SK-N-SH (cell line): ENCODE results near the gene ABCA7. TPM values are rescaled to one million over a fixed set of nuclear protein-coding genes. Genes with fewer than 3 reads are reported as not detected.

ENCODE experiments used
- CTCF ChIA-PET: fragments of 300-600, 350-600 bp; formaldehyde crosslinking; extraction: SDS; loops from one replicate; lab custom pipeline; 2021; lab: Yijun Ruan, JAX
- POLR2A ChIA-PET: fragments of 350-600 bp; sonication (Branson Sonifier 250); formaldehyde crosslinking; extraction: SDS; loops from one replicate; lab custom pipeline; 2020; ENCODE audit warnings: antibody characterized with exemption, inconsistent platforms; lab: Yijun Ruan, JAX
- DNase-seq: peaks from one replicate; pipeline ENCODE4 v3.0.0; 2012
- H2AFZ ChIP-seq: fragments of 200-600 bp; sonication (generic); 2 replicates; pipeline ENCODE4 v1.8.1; 2016; ENCODE audit warnings: antibody characterized with exemption, mild to moderate bottlenecking, low read depth
- H3F3A ChIP-seq: fragments of 200-600 bp; sonication (generic); replicated peaks from 2 replicates; pipeline ENCODE3; 2016; ENCODE audit warnings: antibody characterized with exemption, mild to moderate bottlenecking; ENCODE audit not compliant: insufficient read depth
- H3K27ac ChIP-seq, 2 experiments: fragments of 200-500 bp in 1 of 2; fragments of 200-600 bp in 1 of 2; sonication (Bioruptor generic) in 1 of 2; sonication (generic), shearing (Covaris generic) in 1 of 2; 2 replicates each; pipeline versions ENCODE4 v1.5.1 to v1.6.1; 2014 to 2016; ENCODE audit warnings: low read depth in 2 of 2, inconsistent platforms in 1 of 2, low read length in 1 of 2, mild to moderate bottlenecking in 1 of 2, mixed read lengths in 1 of 2
- H3K27me3 ChIP-seq: fragments of 200-600 bp; sonication (generic), shearing (Covaris generic); 2 replicates; pipeline ENCODE4 v1.6.1; 2016; ENCODE audit warnings: mixed run types; ENCODE audit not compliant: insufficient read depth
- H3K36me3 ChIP-seq, 2 experiments: fragments of 200-500 bp in 1 of 2; fragments of 200-600 bp in 1 of 2; sonication (Bioruptor generic) in 1 of 2; sonication (generic) in 1 of 2; replicated peaks in 1 of 2; 2 replicates each; pipeline versions ENCODE3 to v1.5.1; 2014 to 2016; ENCODE audit warnings: low read length in 1 of 2, mild to moderate bottlenecking in 1 of 2; ENCODE audit not compliant: insufficient read depth in 2 of 2, control insufficient read depth in 1 of 2
- H3K4me1 ChIP-seq, 2 experiments: fragments of 200-500 bp in 1 of 2; fragments of 200-600 bp in 1 of 2; sonication (Bioruptor generic) in 1 of 2; sonication (generic), shearing (Covaris generic) in 1 of 2; 2 replicates each; pipeline versions ENCODE4 v1.5.1 to v1.6.1; 2014 to 2016; ENCODE audit warnings: low read depth in 1 of 2, low read length in 1 of 2, mixed run types in 1 of 2; ENCODE audit not compliant: insufficient read depth in 2 of 2, control insufficient read depth in 1 of 2
- H3K4me2 ChIP-seq: fragments of 200-600 bp; sonication (generic), shearing (Covaris generic); 2 replicates; pipeline ENCODE4 v1.6.1; 2017; ENCODE audit warnings: mixed run types
- H3K4me3 ChIP-seq, 2 experiments: fragments of 200-500 bp in 1 of 2; fragments of 200-600 bp in 1 of 2; sonication (Bioruptor generic) in 1 of 2; sonication (generic), shearing (Covaris generic) in 1 of 2; 2 replicates each; pipeline versions ENCODE4 v1.5.1 to v1.8.1; 2014 to 2016; ENCODE audit warnings: low read depth in 2 of 2, inconsistent platforms in 1 of 2, low read length in 1 of 2, mild to moderate bottlenecking in 1 of 2, mixed read lengths in 1 of 2, moderate library complexity in 1 of 2
- H3K79me2 ChIP-seq: fragments of 200-600 bp; sonication (generic); 2 replicates; pipeline ENCODE4 v1.8.1; 2017; ENCODE audit warnings: mild to moderate bottlenecking; ENCODE audit not compliant: insufficient read depth
- H3K9ac ChIP-seq: fragments of 200-600 bp; sonication (generic); 2 replicates; pipeline ENCODE4 v1.6.1; 2017; ENCODE audit warnings: mixed run types
- H3K9me2 ChIP-seq: fragments of 200-600 bp; sonication (generic); 2 replicates; pipeline ENCODE4 v1.6.1; 2017; ENCODE audit warnings: mixed run types
- H3K9me3 ChIP-seq: fragments of 200-600 bp; sonication (generic); 2 replicates; pipeline ENCODE4 v1.6.1; 2017; ENCODE audit warnings: mixed run types, mild to moderate bottlenecking, moderate library complexity
- H4K20me1 ChIP-seq: fragments of 200-600 bp; sonication (generic); 2 replicates; pipeline ENCODE4 v1.6.1; 2017; ENCODE audit warnings: mild to moderate bottlenecking, mixed run types; ENCODE audit not compliant: insufficient read depth
- CHD2 ChIP-seq: fragments of 150-350 bp; IDR thresholded peaks from 2 replicates; pipeline ENCODE4 v1.6.1; 2018; ENCODE audit warnings: low read length; ENCODE audit not compliant: partially characterized antibody
- ELF1 ChIP-seq: IDR thresholded peaks from 2 replicates; pipeline ENCODE4 v1.4.0; 2012
- EP300 ChIP-seq, 2 experiments: IDR thresholded peaks; 2 replicates each; pipeline versions ENCODE4 v1.4.0 to v1.6.1; 2012; ENCODE audit warnings: borderline replicate concordance in 1 of 2, low read depth in 1 of 2, low read length in 1 of 2
- FOSL2 ChIP-seq: IDR thresholded peaks from 2 replicates; pipeline ENCODE4 v1.4.0; 2012; ENCODE audit warnings: low read depth, mild to moderate bottlenecking, moderate library complexity, borderline replicate concordance
- FOXJ3 ChIP-seq: sonication (generic); formaldehyde crosslinking; IDR thresholded peaks from 2 replicates; pipeline ENCODE4 v1.5.1; 2020; ENCODE audit warnings: mild to moderate bottlenecking, missing genetic modification reagents
- GATA2 ChIP-seq: sonication (generic); formaldehyde crosslinking; IDR thresholded peaks from 2 replicates; pipeline ENCODE4 v1.5.0; 2020; ENCODE audit warnings: mild to moderate bottlenecking, missing genetic modification reagents
- MAX ChIP-seq: IDR thresholded peaks from 2 replicates; pipeline ENCODE4 v1.4.0; 2012; ENCODE audit warnings: low read depth
- MXI1 ChIP-seq: IDR thresholded peaks from 2 replicates; pipeline ENCODE4 v1.6.1; 2012; ENCODE audit warnings: mild to moderate bottlenecking, low read depth, low read length, improper control_type of control experiment
- NFIC ChIP-seq: IDR thresholded peaks from 2 replicates; pipeline ENCODE4 v1.4.0; 2012; ENCODE audit warnings: borderline replicate concordance
- PBX3 ChIP-seq: IDR thresholded peaks from 2 replicates; pipeline ENCODE4; 2012
- RAD21 ChIP-seq: IDR thresholded peaks from 2 replicates; pipeline ENCODE4 v1.6.1; 2012; ENCODE audit warnings: mild to moderate bottlenecking, low read length
- RCOR1 ChIP-seq: fragments of 150-350 bp; IDR thresholded peaks from 2 replicates; pipeline ENCODE4 v1.6.1; 2017; ENCODE audit warnings: antibody characterized with exemption, low read length
- REST ChIP-seq: IDR thresholded peaks from 2 replicates; pipeline ENCODE4 v1.6.1; 2012; ENCODE audit warnings: mild to moderate bottlenecking, low read depth, low read length, moderate library complexity
- RFX5 ChIP-seq: IDR thresholded peaks from 2 replicates; pipeline ENCODE4 v1.6.1; 2012; ENCODE audit warnings: mild to moderate bottlenecking, improper control_type of control experiment, low read length
- RXRA ChIP-seq: IDR thresholded peaks from 2 replicates; pipeline ENCODE4 v1.4.0; 2012; ENCODE audit warnings: low read depth, mild to moderate bottlenecking, borderline replicate concordance
- SIN3A ChIP-seq: IDR thresholded peaks from 2 replicates; pipeline ENCODE4 v1.6.1; 2012; ENCODE audit warnings: low read depth, mild to moderate bottlenecking, low read length, moderate library complexity, borderline replicate concordance
- SMC3 ChIP-seq: IDR thresholded peaks from 2 replicates; pipeline ENCODE4 v1.6.1; 2012; ENCODE audit warnings: low read depth, low read length, improper control_type of control experiment
- TAF1 ChIP-seq: IDR thresholded peaks from 2 replicates; pipeline ENCODE4 v1.6.1; 2012; ENCODE audit warnings: low read depth, mild to moderate bottlenecking, low read length, moderate library complexity, borderline replicate concordance
- TEAD4 ChIP-seq: IDR thresholded peaks from 2 replicates; pipeline ENCODE4 v1.4.0; 2012; ENCODE audit warnings: mild to moderate bottlenecking, borderline replicate concordance; ENCODE audit not compliant: insufficient read depth
- USF2 ChIP-seq: fragments of 150-350 bp; IDR thresholded peaks from 2 replicates; pipeline ENCODE4 v1.6.1; 2017; ENCODE audit warnings: antibody characterized with exemption, low read length, low read depth, borderline replicate concordance
- WGBS: methylation state at CpG from one replicate; pipeline ENCODE4 v1.1.6; 2017; ENCODE audit warnings: low lambda C conversion rate; 5-methylcytosine and 5-hydroxymethylcytosine counted together
- polyA plus RNA-seq, 3 experiments: library from polyadenylated mRNA; depleted of rRNA; stranded (reverse); fragments of >200 nt; gene quantifications; 2 replicates each; pipeline ENCODE4 v1.2.3, GENCODE V29; 2012

The ABCA7 gene
- polyA plus RNA-seq, 1 of the 3 experiments (the other 2 are of a cell fraction), result 7.8 TPM

GRCh38 chr19:1079566-1080111 is 39.7 kb downstream of the ABCA7 start:
- H3K4me1 ChIP-seq, result peaks cover 0 to 22% of the 10 kb centered on the region in 2 experiments; a peak in 2 of 4 replicates
- no peaks in the 10 kb centered on the region for H4K20me1 ChIP-seq
- H2AFZ ChIP-seq, result no peak overlapping the region
- no peaks in the 10 kb centered on the region for H3K9me3 ChIP-seq
- no peaks in the 10 kb centered on the region for H3K9me2 ChIP-seq
- peaks cover 5% of the 10 kb centered on the region for H3F3A ChIP-seq
- CTCF ChIA-PET, result interaction anchor here (1.0 to 3.2 kb wide), 10 partner anchors 8 to 187 kb away, joined by 3 to 24 read pairs (median 3); partner anchors contain the start of genes ARHGAP45, CNN2 and RNU6-2
- TF ChIP-seq TEAD4 (no peak), MAX (0 out of 2 replicates have a peak, but pooled peaks have one; percentile 15), RCOR1 (peak; percentile 6; the same call in 1 of the 2 replicates), RAD21 (peak; percentile 40), MXI1 (peak; percentile 92)
- H3K36me3 ChIP-seq, result no peaks in the 10 kb centered on the region
- peak overlapping the region in 1 of 2 experiments; percentile 17; a peak in 1 of 4 replicates for H3K4me3 ChIP-seq
- peak; percentile 89 for DNase-seq
- no peaks in the 10 kb centered on the region for H3K79me2 ChIP-seq
- no peak overlapping the region for H3K4me2 ChIP-seq
- H3K27ac ChIP-seq, result peak overlapping the region in 1 of 2 experiments; percentile 54; a peak in 1 of 4 replicates
- 39% methylated on average over 5 of the region's 45 CpGs for WGBS
- no peaks in the 10 kb centered on the region for H3K27me3 ChIP-seq
- H3K9ac ChIP-seq, result no peak overlapping the region
- POLR2A ChIA-PET, result no interaction called here

- Histone ChIP-seq H4K20me1 (no peaks in the 10 kb centered on the region), H3K36me3 (no peaks in the 10 kb centered on the region), H3K4me2 (no peak overlapping the region), H3K9ac (no peak overlapping the region), H2AFZ (no peak overlapping the region), H3K9me2 (no peaks in the 10 kb centered on the region), H3K27ac (peak overlapping the region in 1 of 2 experiments; percentile 54; a peak in 1 of 4 replicates), H3K79me2 (no peaks in the 10 kb centered on the region), H3F3A (peaks cover 9% of the 10 kb centered on the region), H3K4me1 (peaks cover 0 to 22% of the 10 kb centered on the region in 2 experiments; a peak in 2 of 4 replicates), H3K27me3 (no peaks in the 10 kb centered on the region), H3K4me3 (no peak overlapping the region), H3K9me3 (no peaks in the 10 kb centered on the region)
- ChIA-PET CTCF (interaction anchor here (0.6 to 3.2 kb wide), 16 partner anchors 8 to 217 kb away, joined by 3 to 24 read pairs (median 4); partner anchors contain the start of genes ABCA7, ARHGAP45, CNN2 and RNU6-2), POLR2A (interaction anchor here (0.6 to 2.4 kb wide), 2 partner anchors 172 to 189 kb away, joined by 3 to 9 read pairs; partner anchors contain the start of gene CIRBP)
- no peak for DNase-seq
- 82% methylated on average over 26 of the region's 50 CpGs for WGBS
- TF ChIP-seq SMC3 (no peak), SIN3A (no peak), FOSL2 (no peak), ELF1 (no peak), REST (no peak), PBX3 (no peak), MXI1 (no peak), TAF1 (no peak), EP300 (IDR thresholded peaks at IDR 0.05; ENCODE audit: borderline replicate concordance in 1 of 2, low read depth in 1 of 2, low read length in 1 of 2) (no peak), RAD21 (no peak), RFX5 (no peak), GATA2 (CRISPR knock-in tag) (no peak), RXRA (no peak), FOXJ3 (no peak), CHD2 (no peak), NFIC (no peak), USF2 (no peak)
These were observed 40.7 kb downstream of the ABCA7 start for GRCh38 chr19:1080360-1081161.
